GM18498 (cell line): ENCODE results near the gene ZCCHC10.
A peak's percentile ranks its signal among the peaks of the same experiment; 100 is the strongest.
"Not testable (repeated sequence)": the region's sequence is repeated elsewhere in the genome, so short reads cannot be mapped to it uniquely, and the experiment has no call there.

Experiments used
- ATAC-seq: cut with Tn5 transposase; IDR thresholded peaks from one replicate; pipeline ENCODE4 v1.9.1; 2021; ENCODE audit warnings: mild to moderate bottlenecking, moderate library complexity; ENCODE audit not compliant: unreplicated experiment

The ZCCHC10 gene

DNA sequence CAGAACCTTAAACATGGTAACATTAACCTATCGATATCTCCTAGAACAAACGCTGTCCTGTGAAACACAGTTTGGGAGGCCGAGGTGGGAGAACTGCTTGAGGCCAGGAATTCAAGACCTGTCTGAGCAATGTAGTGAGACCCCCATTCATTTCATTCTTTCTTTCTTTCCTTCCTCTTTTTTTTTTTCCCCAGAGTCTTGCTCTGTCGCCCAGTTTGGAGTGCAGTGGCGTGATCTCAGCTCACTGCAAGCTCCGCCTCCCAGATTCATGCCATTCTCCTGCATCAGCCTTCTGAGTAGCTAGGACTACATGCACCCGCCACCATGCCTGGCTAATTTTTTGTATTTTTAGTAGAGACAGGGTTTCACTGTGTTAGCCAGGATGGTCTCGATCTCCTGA lies 20.2 kb upstream of the ZCCHC10 start:
- ATAC-seq, result not testable (repeated sequence)

DNA sequence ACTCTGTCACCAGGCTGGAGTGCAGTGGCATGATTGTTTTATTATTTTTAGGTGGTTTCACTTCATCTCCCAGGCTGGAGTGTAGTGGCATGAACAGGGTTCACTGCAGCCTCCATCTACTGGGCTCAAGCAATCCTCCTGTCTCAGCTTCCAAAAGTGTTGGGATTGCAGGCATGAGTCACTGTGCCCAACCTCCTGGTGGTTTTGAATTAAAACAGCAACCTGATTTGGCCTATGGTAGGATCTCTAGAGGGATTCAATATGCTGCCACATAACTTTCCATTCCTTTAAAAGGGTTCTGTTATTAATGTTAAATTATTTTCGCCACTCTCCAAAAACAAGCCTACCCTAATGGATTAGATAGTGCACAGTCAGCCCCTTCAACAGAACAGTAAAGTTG lies 15.6 kb upstream of the ZCCHC10 start:
- no peak for ATAC-seq

DNA sequence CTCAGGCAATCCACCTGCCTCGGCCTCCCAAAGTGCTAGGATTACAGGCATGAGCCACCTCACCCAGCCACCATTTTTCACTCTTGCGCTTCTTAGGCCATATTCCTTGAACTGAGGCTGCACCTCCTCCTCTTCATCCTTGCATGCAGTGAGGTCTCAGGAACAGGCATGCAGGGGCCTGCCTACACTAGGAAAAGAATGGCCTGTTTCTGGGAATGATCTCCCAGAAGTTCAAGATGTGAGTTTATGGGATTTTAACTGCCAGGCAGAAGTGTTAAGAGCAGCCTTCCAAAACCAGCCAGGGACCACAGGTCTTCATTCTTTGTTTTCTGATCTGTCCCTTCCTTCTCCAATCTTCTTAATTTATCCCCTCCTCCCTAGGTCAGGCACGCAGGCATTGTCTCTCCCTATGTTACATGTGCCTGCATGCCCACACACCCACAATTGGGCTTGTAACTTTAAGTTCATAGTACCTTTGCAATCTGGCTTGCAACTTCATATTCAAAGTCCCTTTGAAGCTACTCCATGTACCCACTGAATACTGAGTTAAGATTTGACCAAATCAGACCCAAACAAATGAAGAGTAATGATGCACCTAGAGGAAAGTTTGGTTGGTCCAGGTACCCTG lies 14.9 kb upstream of the ZCCHC10 start:
- ATAC-seq, result no peak

DNA sequence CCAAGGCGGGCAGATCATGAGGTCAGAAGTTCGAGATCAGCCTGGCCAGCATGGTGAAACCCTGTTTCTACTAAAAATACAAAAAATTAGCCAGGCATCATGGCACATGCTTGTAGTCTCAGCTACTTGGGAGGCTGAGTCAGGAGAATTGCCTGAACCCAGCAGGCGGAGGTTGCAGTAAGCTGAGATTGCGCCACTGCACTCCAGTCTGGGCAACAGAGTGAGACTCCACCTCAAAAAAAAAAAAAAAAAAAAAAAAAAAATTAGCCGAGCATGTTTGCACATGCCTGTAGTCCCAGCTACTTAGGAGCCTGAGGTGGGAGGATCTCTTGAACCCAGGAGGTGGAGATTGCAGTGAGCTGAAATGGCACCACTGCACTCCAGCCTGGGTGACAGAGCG lies 10.3 kb upstream of the ZCCHC10 start:
- ATAC-seq, result not testable (repeated sequence)

DNA sequence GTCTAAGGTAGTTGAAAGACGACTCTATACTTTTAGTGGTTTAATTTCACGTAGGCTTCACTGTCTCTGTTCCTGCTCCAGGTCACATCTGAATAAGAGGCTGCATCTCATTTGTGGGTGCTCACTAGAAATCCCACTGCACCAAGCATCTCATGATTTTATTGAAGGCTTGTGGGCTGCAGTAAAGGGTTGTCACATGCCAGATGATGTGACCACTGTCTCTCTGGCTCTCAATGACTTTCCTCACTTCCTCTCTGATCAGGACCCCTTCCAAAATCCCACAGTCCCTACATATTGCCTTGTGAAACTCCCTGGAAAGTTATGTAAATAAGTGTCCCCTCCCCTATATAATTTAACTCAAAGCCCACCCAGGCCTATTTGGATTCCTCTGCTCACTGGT lies 8.9 kb upstream of the ZCCHC10 start:
- ATAC-seq, result no peak

DNA sequence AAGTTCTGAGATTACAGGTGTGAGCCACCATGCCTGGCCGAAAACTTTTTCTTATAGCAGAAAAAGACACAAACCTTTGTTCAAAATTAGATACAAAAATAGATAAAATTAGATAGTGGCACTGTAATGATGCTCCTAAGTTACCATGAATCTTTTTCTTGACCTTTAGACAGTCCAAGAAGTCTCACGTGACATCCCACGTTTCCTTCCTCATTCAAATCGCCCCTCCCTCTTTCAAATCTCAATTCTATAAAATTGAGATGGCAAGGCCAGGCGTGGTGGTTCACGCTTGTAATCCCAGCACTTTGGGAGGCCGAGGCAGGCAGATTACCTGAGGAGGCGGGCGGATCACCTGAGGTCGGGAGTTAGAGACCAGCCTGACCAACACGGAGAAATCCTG lies 7.7 kb upstream of the ZCCHC10 start:
- ATAC-seq, result no peak

DNA sequence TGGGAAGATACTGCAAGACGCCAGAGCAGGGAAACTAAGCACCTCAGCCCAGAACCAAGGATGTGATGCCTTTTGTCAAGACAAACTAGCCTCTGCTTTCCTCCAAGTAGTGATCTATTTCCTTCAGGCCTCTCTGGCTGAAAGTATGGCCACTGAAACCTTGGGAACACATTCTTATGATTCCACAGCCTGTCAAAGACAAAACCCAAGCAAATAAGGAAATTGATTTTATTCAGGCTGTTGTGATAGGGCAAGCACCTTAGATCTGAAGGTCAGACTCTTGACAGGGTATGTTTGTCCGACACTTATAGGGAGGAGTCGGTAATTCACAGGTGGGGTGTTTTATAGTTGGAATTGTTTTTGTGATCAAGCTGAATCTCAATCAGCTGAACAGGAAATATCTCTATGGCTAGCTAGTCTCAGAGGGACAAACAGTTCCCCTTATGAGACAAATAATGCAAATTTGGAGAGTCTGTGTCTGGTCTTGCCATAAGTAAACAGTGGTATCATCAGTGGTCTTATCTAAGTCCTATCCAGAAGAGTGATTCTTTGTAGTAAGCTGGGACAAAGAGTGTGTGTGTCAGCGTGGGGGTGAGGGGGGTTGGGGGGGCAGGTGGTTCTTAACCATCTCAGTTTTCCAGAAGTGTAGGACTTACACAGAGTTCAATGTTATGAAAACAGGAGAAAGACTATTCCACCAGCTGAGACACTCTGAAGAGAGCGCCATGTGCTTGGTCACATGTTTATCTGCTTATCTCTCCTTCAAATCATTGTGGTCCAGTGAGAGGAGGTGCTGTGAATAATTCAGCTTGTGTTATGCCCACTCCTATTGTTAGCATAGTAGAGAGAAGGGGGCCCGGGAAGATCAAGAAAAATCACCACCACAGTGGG lies 6.7 kb upstream of the ZCCHC10 start:
- peak; percentile 78 for ATAC-seq

DNA sequence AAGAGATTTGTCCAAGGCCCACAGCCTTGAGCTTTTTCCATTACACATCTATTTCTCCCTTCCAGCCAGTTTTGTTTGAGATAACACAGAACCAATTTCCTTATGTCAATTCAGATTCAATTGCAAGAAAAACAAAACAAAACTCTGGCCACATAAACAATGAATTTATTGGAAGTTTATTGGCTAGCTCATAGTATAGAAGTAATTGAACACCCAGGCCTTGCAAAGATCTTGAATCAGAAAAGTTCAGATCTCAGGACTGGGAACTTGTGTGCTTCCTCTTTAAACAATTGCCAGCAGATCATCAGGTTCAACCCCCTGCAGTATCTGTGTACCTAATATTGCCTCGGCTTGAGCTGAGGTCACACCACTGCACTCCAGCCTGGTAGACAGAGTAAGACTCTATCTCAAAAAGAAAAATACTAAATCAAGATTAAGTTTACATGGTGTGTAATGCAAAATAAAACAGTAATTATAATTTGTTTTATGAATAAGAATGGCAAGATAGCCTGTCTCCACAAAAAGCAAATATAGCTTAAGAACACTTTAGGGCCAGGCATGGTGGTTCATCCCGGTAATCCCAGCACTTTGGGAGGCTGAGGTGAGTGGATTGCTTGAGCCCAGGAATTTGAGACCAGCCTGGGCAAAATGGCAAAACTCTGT lies 4.1 kb upstream of the ZCCHC10 start:
- ATAC-seq, result no peak

DNA sequence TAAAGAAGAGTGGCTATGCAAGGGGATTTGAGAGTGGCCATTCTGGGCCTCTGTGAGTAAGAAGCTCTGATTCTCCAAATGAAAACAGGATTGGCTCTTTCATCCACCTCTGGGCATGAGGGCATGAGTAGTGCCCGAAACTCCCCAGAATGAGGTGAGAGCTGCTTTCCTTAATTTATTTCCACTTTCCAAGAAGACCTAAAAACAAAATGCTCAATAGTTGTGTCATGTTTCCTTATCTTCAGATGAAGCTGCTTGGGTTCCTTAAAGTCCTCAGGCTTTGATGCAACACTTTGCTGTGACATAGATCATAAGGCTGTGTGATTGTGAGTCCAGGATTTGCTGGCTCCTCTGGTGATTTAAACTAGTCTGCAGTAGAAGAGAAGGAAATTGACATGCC lies 3.1 kb upstream of the ZCCHC10 start:
- no peak for ATAC-seq

DNA sequence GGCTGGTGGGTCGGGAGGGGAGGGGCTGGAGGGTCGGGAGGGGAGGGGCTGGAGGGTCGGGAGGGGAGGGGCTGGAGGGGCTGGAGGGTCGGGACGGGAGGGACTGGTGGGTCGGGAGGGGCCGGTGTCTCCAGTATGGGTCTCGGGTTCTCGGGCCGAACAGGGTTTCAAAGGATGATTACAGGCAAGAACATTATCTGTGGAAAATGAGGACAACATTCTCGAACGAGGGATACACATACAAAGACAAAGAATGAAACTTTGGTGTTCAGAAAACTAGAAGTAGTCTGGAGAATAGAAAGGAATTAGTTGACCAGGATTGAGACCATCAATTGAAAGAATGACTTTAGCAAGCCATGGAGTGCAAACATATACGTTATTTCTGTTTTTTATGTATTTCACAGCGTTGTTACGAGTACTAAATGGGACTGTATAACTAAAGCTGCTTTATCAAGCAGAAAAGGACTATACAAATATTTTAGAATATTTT lies 360 bp upstream of the ZCCHC10 start:
- no peak for ATAC-seq

DNA sequence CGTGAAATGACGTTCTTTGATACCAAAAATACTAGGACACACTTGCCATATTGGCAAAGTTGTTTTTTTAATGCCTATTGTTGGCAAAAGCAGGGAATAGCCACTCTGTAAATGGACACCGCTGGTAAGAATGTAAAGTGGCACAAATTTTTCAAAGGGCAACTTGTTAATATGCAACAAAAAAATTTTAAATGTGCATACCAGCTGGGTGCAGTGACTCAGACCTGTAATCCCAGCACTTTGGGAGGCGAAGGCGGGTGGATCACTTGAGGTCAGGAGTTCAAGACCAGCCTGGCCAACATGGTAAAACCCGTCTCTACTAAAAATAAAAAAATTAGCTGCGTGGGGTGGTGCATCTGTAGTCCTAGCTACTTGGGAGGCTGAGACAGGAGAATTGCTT lies 6.9 kb downstream of the ZCCHC10 start:
- not testable (repeated sequence) for ATAC-seq

DNA sequence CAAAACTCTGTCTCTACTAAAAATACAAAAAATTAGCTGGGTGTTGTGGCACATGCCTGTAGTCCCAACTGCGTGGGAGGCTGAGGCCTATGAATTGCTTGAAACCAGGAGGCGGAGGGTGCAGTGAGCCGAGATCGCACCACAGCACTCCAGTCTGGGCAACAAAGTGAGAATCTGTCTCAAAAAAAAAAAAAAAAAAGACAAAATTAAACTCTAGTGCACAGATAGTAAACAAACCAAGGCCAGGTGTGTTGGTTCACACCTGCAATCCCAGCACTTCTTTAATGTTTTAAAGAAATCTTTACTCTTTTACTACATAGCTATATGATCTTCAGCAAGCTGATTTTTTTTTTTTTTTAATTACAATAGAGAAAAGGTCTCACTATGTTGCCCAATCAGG lies 8.4 kb downstream of the ZCCHC10 start:
- no peak for ATAC-seq

DNA sequence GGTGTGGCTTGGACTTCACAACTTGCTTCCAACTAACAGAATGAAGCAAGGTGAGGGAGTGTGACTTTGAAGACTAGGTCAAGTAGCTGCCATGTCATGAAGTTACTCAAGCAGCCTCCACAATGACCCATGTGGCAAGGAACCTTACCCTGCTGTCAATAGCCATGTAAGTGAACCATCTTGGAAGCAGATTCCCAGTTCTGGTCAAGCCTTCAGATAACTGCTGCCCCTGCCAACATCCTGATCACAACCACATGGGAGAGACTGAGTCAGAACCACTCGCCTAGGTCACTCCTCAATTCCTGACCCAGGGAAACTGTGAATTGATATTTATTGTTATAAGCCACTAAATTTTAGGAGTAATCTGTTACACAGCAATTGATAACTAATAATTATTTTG lies 10.9 kb downstream of the ZCCHC10 start:
- ATAC-seq, result no peak

DNA sequence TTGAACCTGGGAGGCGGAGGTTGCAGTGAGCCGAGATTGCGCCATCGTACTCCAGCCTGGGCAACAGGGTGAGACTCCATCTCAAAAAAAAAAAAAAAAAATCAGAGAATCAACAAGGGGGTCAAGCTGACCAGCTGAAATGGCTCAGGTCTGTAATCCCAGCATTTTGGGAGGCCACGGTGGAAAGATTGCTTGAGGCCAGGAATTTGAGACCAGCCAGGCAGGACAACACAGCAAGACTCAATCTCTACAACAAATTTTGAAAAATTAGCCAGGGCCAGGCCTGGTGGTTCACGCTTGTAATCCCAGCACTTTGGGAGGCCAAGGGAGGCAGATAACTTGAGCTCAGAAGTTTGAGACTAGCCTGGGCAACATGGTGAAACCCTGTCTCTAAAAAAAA lies 17.9 kb downstream of the ZCCHC10 start:
- ATAC-seq, result not testable (repeated sequence)

DNA sequence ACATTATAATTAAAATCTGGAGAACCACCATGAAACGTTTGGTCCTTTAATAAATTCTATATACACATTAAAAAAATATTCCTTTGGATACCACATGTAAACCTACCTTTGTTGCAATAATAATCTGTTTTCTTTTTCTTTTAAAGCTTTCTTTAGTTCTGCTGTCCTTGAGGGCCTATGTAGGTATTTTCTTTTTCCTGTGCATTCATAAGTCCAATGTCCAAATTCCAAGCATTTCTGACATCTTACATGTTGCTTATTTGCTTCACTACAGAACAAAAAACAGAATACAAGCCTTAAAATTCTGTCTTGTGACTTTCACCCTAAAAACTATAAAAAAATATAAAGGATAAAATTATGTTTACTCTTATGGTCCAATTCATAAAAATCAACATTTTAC lies 19.7 kb downstream of the ZCCHC10 start:
- no peak for ATAC-seq

DNA sequence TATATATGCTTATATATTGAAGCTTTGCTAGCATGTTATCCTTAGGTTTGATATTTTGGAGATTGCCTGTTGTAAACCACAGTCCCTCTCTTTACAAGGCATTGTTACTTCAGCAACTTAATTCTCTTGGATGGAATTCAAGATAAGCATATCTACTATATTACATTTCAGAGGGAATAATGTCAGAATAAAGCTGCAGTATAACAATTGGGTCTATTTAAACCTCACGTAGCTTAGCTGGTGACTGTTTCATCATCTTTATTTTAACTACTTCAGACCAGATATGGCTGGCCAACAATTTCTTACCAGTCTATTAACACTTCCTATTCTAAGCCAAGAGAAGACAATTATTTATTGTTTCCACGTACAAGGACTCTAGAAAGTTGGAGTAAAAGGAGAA lies 27.1 kb downstream of the ZCCHC10 start:
- ATAC-seq, result no peak

DNA sequence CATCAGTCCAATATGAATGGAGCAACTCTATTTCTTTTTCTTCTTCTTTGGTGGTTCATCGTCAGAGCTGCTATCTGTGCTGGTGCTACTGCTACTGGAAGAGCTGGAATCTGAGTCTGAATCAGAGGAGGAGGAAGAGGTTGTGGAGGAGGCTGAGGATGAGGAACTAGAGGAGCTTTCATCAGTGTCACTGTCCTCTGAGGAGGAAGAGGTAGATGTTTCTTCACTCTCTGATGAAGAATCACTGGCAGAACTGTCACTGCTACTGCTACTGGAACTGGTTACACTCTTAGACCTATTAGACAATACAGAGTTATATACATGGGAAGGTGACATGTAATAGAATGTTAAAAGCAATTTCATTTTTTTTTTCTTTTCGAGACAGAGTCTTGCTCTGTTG lies 27.8 kb downstream of the ZCCHC10 start:
- ATAC-seq, result no peak

DNA sequence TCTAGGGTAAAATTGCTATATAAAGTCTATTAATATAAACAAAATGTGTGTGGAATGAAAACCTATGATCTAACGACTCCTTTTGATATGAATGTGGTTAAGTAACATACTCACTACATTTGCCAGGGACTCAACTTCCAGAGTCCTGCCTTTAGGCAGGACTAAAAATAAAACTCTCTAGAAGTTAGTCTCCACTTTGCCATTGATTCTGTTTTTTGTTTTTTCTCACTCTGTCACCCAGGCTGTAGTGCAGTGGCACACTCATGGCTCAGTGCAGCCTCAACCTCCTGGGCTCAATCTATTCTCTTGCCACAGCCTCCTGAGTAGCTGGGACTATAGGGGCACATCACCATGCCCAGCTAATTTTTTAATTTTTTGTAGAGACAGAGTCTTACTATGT lies 30.0 kb downstream of the ZCCHC10 start:
- ATAC-seq, result no peak

DNA sequence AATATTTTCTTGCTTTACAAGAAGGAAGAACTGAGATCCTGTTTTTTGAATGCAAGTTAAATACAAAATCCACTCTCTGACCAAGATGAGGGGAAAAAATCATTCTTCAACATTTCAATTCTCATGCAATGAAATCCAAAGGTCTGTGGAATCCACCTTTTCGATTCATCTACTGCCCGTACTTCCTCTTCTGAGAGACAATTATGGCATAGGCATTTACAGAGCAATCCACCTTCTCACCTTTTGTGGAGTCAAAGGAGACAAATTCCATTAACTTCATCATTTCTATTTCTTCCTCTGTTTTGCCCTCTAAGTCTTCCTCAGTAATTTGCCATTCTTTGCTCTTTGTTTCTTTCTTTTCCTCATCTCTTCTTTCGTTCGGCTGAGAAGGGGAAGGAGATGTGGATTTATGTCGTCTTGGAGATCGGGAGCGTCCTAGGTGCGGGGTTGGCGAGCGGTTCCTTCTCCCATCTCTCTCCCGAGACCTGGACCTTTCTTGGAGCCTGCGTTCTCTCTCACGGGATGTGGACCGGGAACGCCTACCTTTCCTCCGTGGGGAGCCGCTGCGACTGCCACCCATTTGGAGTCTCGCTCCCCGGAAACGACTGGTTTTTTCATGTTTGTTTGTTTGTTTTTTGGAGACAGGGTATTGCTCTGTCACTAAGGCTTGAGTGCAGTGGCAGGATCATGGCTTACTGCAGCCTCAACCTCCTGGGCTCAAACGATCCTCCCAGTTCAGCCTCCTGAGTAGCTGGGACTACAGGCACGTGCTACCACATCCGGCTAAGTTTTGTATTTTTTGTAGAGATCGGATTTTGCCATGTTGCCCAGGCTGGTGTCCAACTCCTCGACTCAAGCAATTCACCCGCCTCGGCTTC lies 38.6 kb downstream of the ZCCHC10 start:
- ATAC-seq, result no peak

DNA sequence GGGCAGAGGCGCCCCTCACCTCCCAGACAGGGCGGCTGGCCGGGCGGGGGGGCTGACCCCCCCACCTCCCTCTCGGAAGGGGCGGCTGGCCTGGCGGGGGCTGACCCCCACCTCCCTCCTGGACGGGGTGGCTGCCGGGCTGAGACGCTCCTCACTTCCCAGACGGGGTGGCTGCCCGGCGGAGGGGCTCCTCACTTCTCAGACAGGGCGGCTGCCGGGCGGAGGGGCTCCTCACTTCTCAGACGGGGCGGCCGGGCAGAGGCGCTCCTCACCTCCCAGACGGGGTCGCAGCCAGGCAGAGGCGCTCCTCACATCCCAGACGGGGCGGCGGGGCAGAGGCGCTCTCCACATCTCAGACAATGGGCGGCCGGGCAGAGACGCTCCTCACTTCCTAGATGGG lies 43.4 kb downstream of the ZCCHC10 start:
- not testable (repeated sequence) for ATAC-seq

DNA sequence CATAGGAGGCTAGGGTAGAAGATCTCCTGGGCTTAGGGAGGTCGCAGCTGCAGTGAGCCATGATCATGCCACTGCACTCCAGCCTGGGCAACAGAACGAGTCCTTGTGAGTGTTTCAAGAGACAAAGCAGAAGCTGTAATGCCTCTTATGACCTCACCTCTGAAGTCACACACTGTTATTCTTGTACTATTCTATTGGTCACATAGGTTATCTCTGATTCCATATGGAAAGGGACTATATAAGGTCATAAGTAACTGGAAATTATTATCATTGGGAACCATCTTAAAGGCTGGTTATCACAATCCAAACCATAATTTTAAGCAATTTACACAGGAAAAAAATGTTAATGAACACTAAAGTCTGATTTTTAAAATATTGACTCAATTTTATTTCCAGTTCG lies 45.1 kb downstream of the ZCCHC10 start:
- no peak for ATAC-seq
